NCI-H524 treated with DMSO at 0.1 percent for 48 hours (cell line): ENCODE measurements around the gene STK32B.
A peak's percentile ranks its signal among the peaks of the same experiment; 100 is the strongest.
"Not testable (repeated sequence)": the region's sequence is repeated elsewhere in the genome, so short reads cannot be mapped to it uniquely, and the experiment has no call there.

Source experiments
- DNase-seq: peaks from one replicate; lab custom pipeline; 2025; lab: John Stamatoyannopoulos, UW

STK32B gene

GRCh38 chr4:5395781-5396180 lies 344.5 kb downstream of the STK32B start:
- DNase-seq: no peak

GRCh38 chr4:5398056-5398455 lies 346.8 kb downstream of the STK32B start:
- DNase-seq: no peak

GRCh38 chr4:5399124-5399523 lies 347.8 kb downstream of the STK32B start:
- DNase-seq: no peak

GRCh38 chr4:5399790-5400421 lies 348.6 kb downstream of the STK32B start:
- DNase-seq: no peak

- DNase-seq: no peak
Observed at GRCh38 chr4:5403746-5404497, 352.6 kb downstream of the STK32B start.

GRCh38 chr4:5409237-5409636 lies 358.0 kb downstream of the STK32B start:
- no peak for DNase-seq

- no peak for DNase-seq
Observed at GRCh38 chr4:5409972-5410618, 358.8 kb downstream of the STK32B start.

- no peak for DNase-seq
Observed at GRCh38 chr4:5412296-5412695, 361.0 kb downstream of the STK32B start.

- no peak for DNase-seq
Observed at GRCh38 chr4:5412751-5413150, 361.5 kb downstream of the STK32B start.

- DNase-seq: no peak
Observed at GRCh38 chr4:5416637-5417036, 365.4 kb downstream of the STK32B start.

- DNase-seq: no peak
Observed at GRCh38 chr4:5420266-5420665, 369.0 kb downstream of the STK32B start.

- DNase-seq: no peak
Observed at GRCh38 chr4:5421416-5421815, 370.1 kb downstream of the STK32B start.

GRCh38 chr4:5422195-5422594 lies 370.9 kb downstream of the STK32B start:
- DNase-seq: no peak

- no peak for DNase-seq
Observed at GRCh38 chr4:5423670-5424069, 372.4 kb downstream of the STK32B start.

- no peak for DNase-seq
Observed at GRCh38 chr4:5424211-5424610, 372.9 kb downstream of the STK32B start.

GRCh38 chr4:5424901-5425300 lies 373.6 kb downstream of the STK32B start:
- DNase-seq: no peak

- no peak for DNase-seq
Observed at GRCh38 chr4:5429747-5430146, 378.5 kb downstream of the STK32B start.

GRCh38 chr4:5433196-5433595 lies 381.9 kb downstream of the STK32B start:
- no peak for DNase-seq

GRCh38 chr4:5435201-5435600 lies 383.9 kb downstream of the STK32B start:
- peak; percentile 36 for DNase-seq

- DNase-seq: no peak
Observed at GRCh38 chr4:5435823-5436222, 384.5 kb downstream of the STK32B start.

- not testable (repeated sequence) for DNase-seq
Observed at GRCh38 chr4:5443976-5444802, 392.9 kb downstream of the STK32B start.

- no peak for DNase-seq
Observed at GRCh38 chr4:5444918-5445517, 393.7 kb downstream of the STK32B start.
